Measurements from ENCODE around the gene TMEFF1. TPM values are rescaled to one million over a fixed set of nuclear protein-coding genes. Genes with fewer than 3 reads are reported as not detected.

Gene TMEFF1
- total and polyA plus RNA-seq, 4 donors, result 13.1 to 18.0 (median 15.7) TPM

- WGBS (ENCODE audit: insufficient coverage), result 100% methylated on average over 1 of the region's 3 CpGs
- H3K27me3 ChIP-seq (ENCODE audit: control insufficient read depth, insufficient read depth, low read length), result no peaks in the 10 kb centered on the region
- no peaks in the 10 kb centered on the region for H3K9me3 ChIP-seq (ENCODE audit: control insufficient read depth, insufficient read depth, low read length)
- H3K4me3 ChIP-seq (ENCODE audit: low read depth, low read length), result no peak overlapping the region
- no peaks in the 10 kb centered on the region for H3K4me1 ChIP-seq (ENCODE audit: control insufficient read depth, insufficient read depth, low read length)
- H3K27ac ChIP-seq (ENCODE audit: low read depth, low read length), result no peak overlapping the region
- DNase-seq (ENCODE audit: low read depth in 4 of 6, low spot score in 6 of 6), result no peak
- peaks cover 2% of the 10 kb centered on the region for H3K36me3 ChIP-seq (ENCODE audit: control insufficient read depth, insufficient read depth, low read length)
Measured at GRCh38 chr9:100580257-100580656, 107.3 kb downstream of the TMEFF1 start.

GRCh38 chr9:100581081-100581480 is 108.1 kb downstream of the TMEFF1 start:
- H3K4me1 ChIP-seq (ENCODE audit: control insufficient read depth, insufficient read depth, low read length), result no peaks in the 10 kb centered on the region
- no peak for DNase-seq (ENCODE audit: low read depth in 4 of 6, low spot score in 6 of 6)
- H3K27ac ChIP-seq (ENCODE audit: low read depth, low read length), result no peak overlapping the region
- no peak overlapping the region for H3K4me3 ChIP-seq (ENCODE audit: low read depth, low read length)
- H3K27me3 ChIP-seq (ENCODE audit: control insufficient read depth, insufficient read depth, low read length), result no peaks in the 10 kb centered on the region
- no peaks in the 10 kb centered on the region for H3K9me3 ChIP-seq (ENCODE audit: control insufficient read depth, insufficient read depth, low read length)
- WGBS (ENCODE audit: insufficient coverage), result 89% methylated on average over 6 of the region's 7 CpGs
- peaks cover 4% of the 10 kb centered on the region for H3K36me3 ChIP-seq (ENCODE audit: control insufficient read depth, insufficient read depth, low read length)

GRCh38 chr9:100581661-100582060 is 108.7 kb downstream of the TMEFF1 start:
- Histone ChIP-seq H3K4me3 (ENCODE audit: low read depth, low read length) (no peak overlapping the region), H3K36me3 (ENCODE audit: control insufficient read depth, insufficient read depth, low read length) (peaks cover 4% of the 10 kb centered on the region), H3K9me3 (ENCODE audit: control insufficient read depth, insufficient read depth, low read length) (no peaks in the 10 kb centered on the region), H3K4me1 (ENCODE audit: control insufficient read depth, insufficient read depth, low read length) (no peaks in the 10 kb centered on the region), H3K27me3 (ENCODE audit: control insufficient read depth, insufficient read depth, low read length) (no peaks in the 10 kb centered on the region), H3K27ac (ENCODE audit: low read depth, low read length) (no peak overlapping the region)
- WGBS (ENCODE audit: insufficient coverage), result no CpG with 5 or more reads among the region's 4 CpGs
- no peak for DNase-seq (ENCODE audit: low read depth in 4 of 6, low spot score in 6 of 6)

- H3K9me3 ChIP-seq (ENCODE audit: control insufficient read depth, insufficient read depth, low read length), result no peaks in the 10 kb centered on the region
- no peaks in the 10 kb centered on the region for H3K27me3 ChIP-seq (ENCODE audit: control insufficient read depth, insufficient read depth, low read length)
- 98% methylated on average over 4 of the region's 5 CpGs for WGBS (ENCODE audit: insufficient coverage)
- no peaks in the 10 kb centered on the region for H3K4me1 ChIP-seq (ENCODE audit: control insufficient read depth, insufficient read depth, low read length)
- H3K4me3 ChIP-seq (ENCODE audit: low read depth, low read length), result no peak overlapping the region
- H3K36me3 ChIP-seq (ENCODE audit: control insufficient read depth, insufficient read depth, low read length), result peaks cover 4% of the 10 kb centered on the region
- no peak for DNase-seq (ENCODE audit: low read depth in 4 of 6, low spot score in 6 of 6)
- no peak overlapping the region for H3K27ac ChIP-seq (ENCODE audit: low read depth, low read length)
Measured at GRCh38 chr9:100583014-100583802, 110.3 kb downstream of the TMEFF1 start.

- Histone ChIP-seq H3K4me3 (ENCODE audit: low read depth, low read length) (no peak overlapping the region), H3K27ac (ENCODE audit: low read depth, low read length) (no peak overlapping the region), H3K9me3 (ENCODE audit: control insufficient read depth, insufficient read depth, low read length) (no peaks in the 10 kb centered on the region), H3K27me3 (ENCODE audit: control insufficient read depth, insufficient read depth, low read length) (no peaks in the 10 kb centered on the region), H3K4me1 (ENCODE audit: control insufficient read depth, insufficient read depth, low read length) (no peaks in the 10 kb centered on the region), H3K36me3 (ENCODE audit: control insufficient read depth, insufficient read depth, low read length) (peaks cover 4% of the 10 kb centered on the region)
- 98% methylated on average over 4 of the region's 4 CpGs for WGBS (ENCODE audit: insufficient coverage)
- DNase-seq (ENCODE audit: low read depth in 4 of 6, low spot score in 6 of 6), result no peak
Measured at GRCh38 chr9:100584951-100585350, 112.0 kb downstream of the TMEFF1 start.

GRCh38 chr9:100586093-100586492 is 113.1 kb downstream of the TMEFF1 start:
- H3K9me3 ChIP-seq (ENCODE audit: control insufficient read depth, insufficient read depth, low read length), result no peaks in the 10 kb centered on the region
- no peaks in the 10 kb centered on the region for H3K4me1 ChIP-seq (ENCODE audit: control insufficient read depth, insufficient read depth, low read length)
- no peak overlapping the region for H3K4me3 ChIP-seq (ENCODE audit: low read depth, low read length)
- peaks cover 4% of the 10 kb centered on the region for H3K36me3 ChIP-seq (ENCODE audit: control insufficient read depth, insufficient read depth, low read length)
- no peak overlapping the region for H3K27ac ChIP-seq (ENCODE audit: low read depth, low read length)
- DNase-seq (ENCODE audit: low read depth in 4 of 6, low spot score in 6 of 6), result no peak
- 100% methylated on average over 3 of the region's 7 CpGs for WGBS (ENCODE audit: insufficient coverage)
- no peaks in the 10 kb centered on the region for H3K27me3 ChIP-seq (ENCODE audit: control insufficient read depth, insufficient read depth, low read length)

- Histone ChIP-seq H3K4me1 (ENCODE audit: control insufficient read depth, insufficient read depth, low read length) (no peaks in the 10 kb centered on the region), H3K27ac (ENCODE audit: low read depth, low read length) (no peak overlapping the region), H3K27me3 (ENCODE audit: control insufficient read depth, insufficient read depth, low read length) (no peaks in the 10 kb centered on the region), H3K4me3 (ENCODE audit: low read depth, low read length) (no peak overlapping the region), H3K36me3 (ENCODE audit: control insufficient read depth, insufficient read depth, low read length) (peaks cover 4% of the 10 kb centered on the region), H3K9me3 (ENCODE audit: control insufficient read depth, insufficient read depth, low read length) (no peaks in the 10 kb centered on the region)
- 77% methylated on average over 9 of the region's 9 CpGs for WGBS (ENCODE audit: insufficient coverage)
- DNase-seq (ENCODE audit: low read depth in 4 of 6, low spot score in 6 of 6), result no peak
Measured at GRCh38 chr9:100587375-100587774, 114.4 kb downstream of the TMEFF1 start.

DNA sequence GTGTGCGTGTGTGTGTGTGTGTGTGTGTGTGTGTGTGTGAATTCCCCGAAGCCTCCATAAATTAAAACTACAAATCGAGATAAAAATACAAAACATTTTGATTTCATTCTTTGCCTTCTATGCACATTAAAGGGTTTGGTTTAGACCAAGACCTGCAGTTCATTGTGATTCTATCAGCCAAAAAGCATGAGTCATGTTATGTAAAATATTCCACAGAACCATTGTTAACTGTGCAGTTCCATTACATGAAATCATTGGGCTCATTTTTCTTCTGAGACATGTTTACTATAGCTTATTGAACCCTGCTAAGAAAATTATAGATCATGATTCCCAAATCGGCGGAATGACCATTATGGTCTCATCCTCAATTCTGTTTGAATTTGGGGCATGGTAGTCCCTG is 116.6 kb downstream of the TMEFF1 start:
- peaks cover 2% of the 10 kb centered on the region for H3K36me3 ChIP-seq (ENCODE audit: control insufficient read depth, insufficient read depth, low read length)
- WGBS (ENCODE audit: insufficient coverage), result 92% methylated on average over 2 of the region's 5 CpGs

GRCh38 chr9:100590481-100590880 is 117.5 kb downstream of the TMEFF1 start:
- Histone ChIP-seq H3K9me3 (ENCODE audit: control insufficient read depth, insufficient read depth, low read length) (no peaks in the 10 kb centered on the region), H3K4me1 (ENCODE audit: control insufficient read depth, insufficient read depth, low read length) (no peaks in the 10 kb centered on the region), H3K36me3 (ENCODE audit: control insufficient read depth, insufficient read depth, low read length) (peaks cover 2% of the 10 kb centered on the region), H3K27ac (ENCODE audit: low read depth, low read length) (no peak overlapping the region), H3K4me3 (ENCODE audit: low read depth, low read length) (no peak overlapping the region), H3K27me3 (ENCODE audit: control insufficient read depth, insufficient read depth, low read length) (no peaks in the 10 kb centered on the region)
- no peak for DNase-seq (ENCODE audit: low read depth in 4 of 6, low spot score in 6 of 6)
- WGBS (ENCODE audit: insufficient coverage), result 70% methylated on average over 2 of the region's 2 CpGs

More for the DNA sequence above, 116.6 kb downstream of the TMEFF1 start:
- Histone ChIP-seq H3K9me3 (ENCODE audit: control insufficient read depth, insufficient read depth, low read length) (no peaks in the 10 kb centered on the region), H3K27me3 (ENCODE audit: control insufficient read depth, insufficient read depth, low read length) (no peaks in the 10 kb centered on the region), H3K4me1 (ENCODE audit: control insufficient read depth, insufficient read depth, low read length) (no peaks in the 10 kb centered on the region), H3K27ac (ENCODE audit: low read depth, low read length) (no peak overlapping the region), H3K4me3 (ENCODE audit: low read depth, low read length) (no peak overlapping the region)
- DNase-seq (ENCODE audit: low read depth in 4 of 6, low spot score in 6 of 6), result no peak

DNA sequence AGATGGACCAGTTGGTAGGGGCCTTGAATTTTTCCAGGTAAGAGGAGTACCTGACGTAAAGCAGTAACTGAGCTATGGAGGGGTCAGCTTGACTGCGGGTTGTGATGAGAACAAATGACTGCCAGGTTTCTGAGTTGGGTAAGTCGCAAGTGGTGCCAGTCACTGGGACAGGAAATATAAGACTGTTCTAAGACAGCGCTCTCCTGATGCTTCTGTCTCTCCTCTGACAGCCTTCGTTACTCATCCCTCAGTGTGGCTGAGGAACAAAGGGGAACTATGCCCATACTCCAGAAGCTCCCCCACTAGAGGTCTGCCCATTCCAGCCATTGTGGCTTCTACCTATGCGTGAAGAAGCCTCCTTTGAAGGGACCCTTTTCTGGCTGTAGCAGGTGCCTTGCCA is 118.2 kb downstream of the TMEFF1 start:
- Histone ChIP-seq H3K36me3 (ENCODE audit: control insufficient read depth, insufficient read depth, low read length) (peaks cover under 1% of the 10 kb centered on the region), H3K9me3 (ENCODE audit: control insufficient read depth, insufficient read depth, low read length) (no peaks in the 10 kb centered on the region), H3K27ac (ENCODE audit: low read depth, low read length) (no peak overlapping the region), H3K27me3 (ENCODE audit: control insufficient read depth, insufficient read depth, low read length) (no peaks in the 10 kb centered on the region), H3K4me1 (ENCODE audit: control insufficient read depth, insufficient read depth, low read length) (no peaks in the 10 kb centered on the region), H3K4me3 (ENCODE audit: low read depth, low read length) (no peak overlapping the region)
- WGBS (ENCODE audit: insufficient coverage), result 92% methylated on average over 6 of the region's 6 CpGs
- DNase-seq (ENCODE audit: low read depth in 4 of 6, low spot score in 6 of 6), result no peak

All from spinal cord (tissue), 10 donors.